HG03520 (cell line): Measurements from ENCODE around the gene FKBP6.
"Not testable (repeated sequence)": the region's sequence is repeated elsewhere in the genome, so short reads cannot be mapped to it uniquely, and the experiment has no call there.

Experiments used
- ATAC-seq: cut with Tn5 transposase; IDR thresholded peaks from one replicate; pipeline ENCODE4 v1.9.1; 2021; ENCODE audit warnings: mild to moderate bottlenecking, moderate library complexity; ENCODE audit not compliant: unreplicated experiment

Gene FKBP6

DNA sequence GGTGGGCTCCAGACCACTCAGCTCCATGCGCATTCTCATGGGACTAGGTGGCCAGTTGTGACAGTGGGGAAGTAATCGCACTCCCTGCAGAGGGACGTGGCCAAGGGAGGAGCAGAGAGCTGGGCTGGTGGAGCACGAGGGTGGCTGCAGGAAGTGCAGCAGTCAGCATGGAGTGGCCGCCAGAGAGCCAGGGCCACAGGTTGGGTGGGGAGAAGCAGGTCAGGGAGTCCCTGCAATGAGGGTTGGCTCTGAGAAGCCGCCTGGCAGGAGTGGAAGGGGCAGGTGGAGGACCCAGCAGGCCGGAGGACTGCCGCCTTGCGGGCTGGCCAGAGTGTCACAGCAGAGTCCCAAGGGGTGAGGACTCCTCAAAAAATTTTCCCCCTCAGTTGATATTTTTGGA, 26.2 kb downstream of the FKBP6 start:
- ATAC-seq = no peak

DNA sequence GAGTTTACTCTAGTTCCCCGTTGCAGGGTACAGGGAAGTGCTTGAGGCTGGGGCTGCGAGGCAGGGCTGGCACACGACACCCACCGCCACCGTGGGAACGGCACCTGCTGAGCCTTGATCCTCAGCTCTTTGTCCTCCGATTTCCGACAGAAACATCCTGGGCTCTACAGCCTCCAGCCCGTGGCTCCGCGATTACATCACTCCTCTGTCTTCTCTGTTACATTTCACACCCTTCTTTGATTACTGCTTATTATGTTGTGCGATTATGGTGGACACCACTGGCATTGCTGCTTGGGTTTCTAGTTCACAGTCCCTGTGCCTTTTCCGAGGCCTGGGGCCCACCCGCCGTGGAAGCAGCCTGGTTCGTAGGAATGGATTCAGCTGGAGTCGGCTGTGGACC, 26.9 kb downstream of the FKBP6 start:
- ATAC-seq = no peak

DNA sequence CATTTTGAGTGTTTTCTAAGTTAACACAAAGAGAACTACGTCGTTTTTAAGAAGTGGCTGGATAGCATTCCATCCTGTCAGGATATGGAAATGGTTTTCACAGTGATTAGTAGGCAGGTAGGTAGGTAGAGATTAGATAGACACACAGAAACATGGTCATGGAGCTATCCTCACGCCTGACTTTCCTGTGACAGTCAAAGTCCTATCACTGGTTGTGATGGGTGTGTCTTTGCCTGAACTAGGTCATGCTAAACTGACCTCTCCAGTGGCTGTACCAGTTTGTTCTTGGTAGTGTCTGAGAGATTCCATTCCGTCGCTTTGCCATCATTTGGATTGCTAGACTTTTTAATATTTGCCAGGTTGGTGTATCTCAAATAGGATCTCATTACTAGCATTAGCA, 28.2 kb downstream of the FKBP6 start:
- ATAC-seq = no peak

DNA sequence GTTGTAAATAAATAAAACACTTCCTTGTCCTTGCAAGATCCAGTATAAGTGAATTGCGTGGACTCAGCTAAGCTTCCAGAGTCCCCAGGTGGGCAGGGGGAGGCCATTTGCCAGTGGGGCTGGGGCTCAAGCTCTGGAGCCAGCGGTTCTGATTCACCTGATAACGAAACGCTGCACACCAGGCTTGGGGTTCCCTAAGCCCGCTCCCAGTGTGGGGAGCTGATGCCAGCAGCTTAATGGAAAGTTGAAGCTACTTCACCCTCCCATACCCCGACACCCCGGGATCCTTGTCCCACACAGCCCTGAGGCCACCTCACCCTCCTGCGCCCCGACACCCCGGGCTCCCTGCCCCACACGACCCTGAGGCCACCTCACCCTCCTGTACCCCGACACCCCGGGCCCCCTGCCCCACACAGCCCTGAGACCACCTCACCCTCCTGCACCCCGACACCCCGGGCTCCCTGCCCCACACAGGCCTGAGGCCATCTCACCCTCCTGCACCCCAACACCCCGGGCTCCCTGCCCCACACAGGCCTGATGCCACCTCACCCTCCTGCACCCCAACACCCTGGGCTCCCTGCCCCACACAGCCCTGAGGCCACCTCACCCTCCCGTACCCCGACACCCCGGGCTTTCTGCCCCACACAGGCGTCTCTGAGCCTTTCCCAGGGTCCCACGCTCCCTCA, 30.8 kb downstream of the FKBP6 start:
- ATAC-seq = no peak

DNA sequence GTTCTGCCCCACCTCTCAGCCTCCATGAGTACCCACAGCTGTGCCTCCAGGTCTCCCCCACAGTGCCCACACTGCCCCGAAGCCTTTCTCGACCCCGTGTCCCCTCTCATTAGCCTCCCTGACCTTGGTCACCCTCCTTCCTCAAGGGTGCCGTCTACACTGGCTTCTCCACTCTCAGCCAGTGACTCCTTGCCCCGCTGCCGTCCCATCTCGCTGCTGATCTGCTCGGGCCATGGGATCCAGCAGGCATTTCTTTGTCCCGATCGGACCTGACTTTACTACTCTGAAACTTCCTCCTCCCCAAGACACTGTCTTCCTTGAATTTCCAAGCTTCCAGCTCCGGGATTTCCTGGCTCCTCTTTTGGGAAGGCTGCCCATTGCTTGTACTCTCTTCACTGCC, 31.3 kb downstream of the FKBP6 start:
- ATAC-seq = no peak

DNA sequence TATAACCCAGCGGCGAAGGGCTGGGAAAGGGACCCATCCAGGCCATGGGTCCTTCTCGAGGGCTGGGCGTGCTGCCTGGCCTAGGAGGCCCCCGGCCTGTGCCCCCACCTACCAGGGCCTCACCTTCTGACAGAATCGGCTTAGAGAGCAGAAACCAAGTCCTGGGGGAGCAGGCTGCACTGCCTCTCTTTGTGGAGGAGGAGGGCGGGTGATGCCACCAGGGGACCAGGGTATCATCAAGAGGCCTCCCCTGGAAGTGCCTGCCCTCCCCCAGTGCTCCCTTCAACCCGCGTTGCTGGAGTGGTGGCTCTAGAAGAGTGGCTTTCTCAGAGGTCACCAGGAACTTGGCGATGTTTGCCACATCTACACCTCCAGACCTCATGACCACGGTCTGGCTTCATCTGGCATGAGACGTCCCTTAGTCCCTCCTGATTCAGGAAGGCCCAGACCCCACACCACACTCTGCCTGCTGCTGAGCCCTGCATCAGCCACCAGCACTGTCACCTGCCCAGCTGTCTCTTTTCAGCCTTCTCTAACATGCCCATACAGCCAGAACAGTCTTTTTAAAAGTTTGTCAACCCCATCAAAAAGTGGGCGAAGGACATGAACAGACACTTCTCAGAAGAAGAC, 31.9 kb downstream of the FKBP6 start:
- ATAC-seq = no peak

DNA sequence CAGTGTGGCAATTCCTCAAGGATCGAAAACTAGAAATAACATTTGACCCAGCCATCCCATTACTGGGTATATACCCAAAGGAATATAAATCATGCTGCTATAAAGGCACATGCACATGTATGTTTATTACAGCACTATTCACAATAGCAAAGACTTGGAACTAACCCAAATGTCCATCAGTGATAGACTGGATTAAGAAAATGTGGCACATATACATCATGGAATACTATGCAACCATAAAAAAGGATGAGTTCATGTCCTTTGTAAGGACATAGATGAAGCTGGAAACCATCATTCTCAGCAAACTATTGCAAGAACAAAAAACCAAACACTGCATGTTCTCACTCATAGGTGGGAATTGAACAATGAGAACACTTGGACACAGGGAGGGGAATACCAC, 32.6 kb downstream of the FKBP6 start:
- not testable (repeated sequence) for ATAC-seq

DNA sequence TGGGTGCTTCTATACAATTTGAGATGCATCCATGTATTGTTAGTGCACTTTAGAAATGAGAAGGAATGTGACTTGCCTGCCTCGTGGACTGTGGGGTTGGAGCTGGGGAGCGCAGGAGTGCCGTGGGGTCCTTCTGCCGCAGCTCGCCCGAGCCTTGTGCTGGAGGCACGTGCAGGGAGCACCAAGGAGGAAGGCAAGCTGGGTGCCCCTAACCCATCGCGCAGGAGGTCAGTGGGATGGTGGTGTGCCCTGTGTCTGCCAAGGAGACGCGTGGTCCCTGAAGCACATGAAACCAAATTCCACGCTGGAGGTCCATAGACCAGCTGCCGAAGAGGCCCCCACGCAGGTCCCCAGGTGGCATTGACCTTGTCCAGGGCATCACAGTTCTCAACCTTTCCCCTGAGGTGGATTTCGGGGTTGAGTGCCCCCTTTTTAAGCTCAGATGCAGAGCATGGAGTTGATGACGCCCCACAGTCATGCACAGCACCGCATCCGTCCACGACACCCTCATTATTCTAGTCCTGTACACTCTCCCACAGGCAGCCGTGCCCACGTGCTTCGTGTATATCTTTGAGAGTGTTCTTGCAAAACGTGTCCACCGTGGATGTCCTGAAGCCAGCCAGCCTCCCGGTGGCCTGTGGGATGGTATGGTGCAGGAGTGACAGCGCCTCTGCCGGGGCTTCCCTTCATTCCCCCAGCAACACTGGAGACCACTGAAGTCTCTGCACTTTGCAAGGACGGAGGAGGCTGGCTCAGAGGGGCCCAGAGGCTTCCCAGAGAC, 35.5 kb downstream of the FKBP6 start:
- no peak for ATAC-seq

DNA sequence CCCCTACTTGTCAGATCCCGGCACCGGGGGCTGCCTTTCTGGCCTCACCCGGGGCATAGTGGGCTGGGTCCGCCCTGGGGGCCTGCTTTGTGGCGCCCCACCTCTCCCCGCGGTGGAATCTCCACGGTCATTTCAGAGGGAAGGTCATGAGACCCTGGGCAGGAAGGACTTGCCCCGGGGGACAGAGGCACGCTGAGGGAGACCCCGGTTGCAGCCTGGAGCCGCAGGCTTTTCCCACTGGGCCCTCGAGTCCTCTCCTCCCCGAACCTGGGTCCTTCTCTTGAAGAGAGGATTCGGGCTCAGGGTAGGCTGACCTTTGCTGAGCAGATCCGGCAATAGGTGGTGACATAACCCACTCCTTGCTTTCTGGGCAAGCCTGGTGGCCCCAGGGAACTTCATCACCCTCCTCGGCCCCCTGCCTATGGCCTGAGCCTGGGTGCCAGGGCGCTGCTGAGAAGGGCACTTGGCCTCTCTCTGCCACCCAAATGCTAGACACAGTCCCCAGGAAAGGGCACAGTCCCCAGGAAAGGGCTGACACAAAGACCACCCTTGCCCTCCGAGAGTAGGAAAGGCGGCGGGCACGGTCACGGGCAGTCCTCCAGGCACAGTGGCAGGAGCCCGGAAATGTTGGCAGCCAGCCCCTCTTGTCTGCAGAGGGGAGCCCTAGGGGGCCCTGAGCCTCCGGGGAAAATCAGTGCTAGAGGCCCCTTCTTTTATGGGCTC, 36.2 kb downstream of the FKBP6 start:
- no peak for ATAC-seq

DNA sequence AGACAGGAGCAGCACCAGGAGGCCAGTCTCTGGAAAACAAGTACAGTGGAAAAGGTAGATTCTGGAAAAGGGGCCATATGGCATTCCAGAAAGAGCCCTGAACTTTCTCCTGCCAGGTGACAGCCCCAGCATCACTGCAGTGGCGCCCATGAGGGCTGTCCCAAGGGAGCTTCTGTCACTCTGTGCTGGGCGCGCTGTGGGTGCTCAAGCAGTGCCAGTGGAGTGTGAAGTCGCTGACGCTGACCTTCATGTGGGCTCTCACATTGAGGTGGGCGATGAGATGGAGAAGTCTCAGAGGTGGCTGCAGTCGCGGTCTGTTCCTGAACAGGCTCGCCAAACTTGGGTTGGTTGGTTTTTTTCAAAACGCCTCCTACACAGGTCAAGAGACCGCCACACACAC, 38.2 kb downstream of the FKBP6 start:
- no peak for ATAC-seq

DNA sequence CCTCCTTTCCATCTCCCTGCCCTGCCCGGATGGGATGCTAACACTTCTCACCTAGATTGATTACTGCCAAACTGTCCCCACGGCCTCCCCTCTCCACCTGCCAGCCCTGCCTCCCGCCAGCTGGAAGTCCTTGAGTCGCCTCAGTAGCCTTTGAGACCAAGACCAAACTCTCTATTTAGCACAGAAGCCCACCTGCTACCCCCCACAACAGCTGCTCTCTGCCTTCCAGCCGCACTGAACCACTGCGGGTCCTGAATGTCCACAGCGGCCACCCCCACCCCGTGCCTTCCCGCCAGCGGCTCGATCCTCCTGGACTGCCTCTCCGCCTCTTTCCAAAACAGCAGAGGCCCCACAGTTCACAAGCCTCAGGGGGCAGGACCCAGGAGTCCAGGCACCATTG, 39.0 kb downstream of the FKBP6 start:
- no peak for ATAC-seq

DNA sequence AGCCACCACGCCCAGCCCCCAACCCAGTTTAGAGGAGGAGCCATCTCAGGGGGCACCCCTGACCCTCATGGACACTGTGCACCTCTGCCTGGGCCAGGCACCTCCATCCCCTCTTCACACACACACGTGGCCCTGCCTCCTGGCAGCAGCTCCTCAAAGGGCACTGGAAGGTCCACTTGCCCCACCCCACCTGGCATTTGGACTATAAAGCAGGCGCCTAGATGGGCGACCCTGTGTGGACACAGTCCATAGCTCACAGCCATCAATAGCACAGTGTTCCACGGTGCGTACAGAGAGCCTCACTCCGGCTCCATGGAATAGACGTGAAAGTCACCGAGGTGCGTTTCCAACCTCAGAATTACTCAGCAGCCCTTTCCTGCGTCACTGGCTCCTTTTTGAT, 41.0 kb downstream of the FKBP6 start:
- ATAC-seq = no peak

DNA sequence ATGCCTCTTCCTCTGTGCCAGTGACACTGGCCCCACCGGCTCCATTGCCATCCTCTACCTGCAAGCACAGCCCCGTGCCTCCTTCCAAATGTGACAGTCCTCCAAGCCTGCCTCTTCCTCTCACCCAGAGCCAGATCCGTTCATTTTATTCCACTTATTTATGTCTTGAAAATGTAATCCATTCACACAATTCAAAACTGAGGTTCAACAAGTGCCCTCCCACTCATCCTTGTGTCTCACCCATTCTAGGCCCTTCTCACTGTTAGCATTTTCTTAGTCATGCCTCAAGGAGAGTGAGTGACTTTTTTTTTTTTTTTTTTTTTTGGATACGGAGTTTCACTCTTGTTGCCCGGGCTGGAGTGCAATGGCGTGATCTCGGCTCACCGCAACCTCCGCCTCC, 41.7 kb downstream of the FKBP6 start:
- ATAC-seq = no peak

DNA sequence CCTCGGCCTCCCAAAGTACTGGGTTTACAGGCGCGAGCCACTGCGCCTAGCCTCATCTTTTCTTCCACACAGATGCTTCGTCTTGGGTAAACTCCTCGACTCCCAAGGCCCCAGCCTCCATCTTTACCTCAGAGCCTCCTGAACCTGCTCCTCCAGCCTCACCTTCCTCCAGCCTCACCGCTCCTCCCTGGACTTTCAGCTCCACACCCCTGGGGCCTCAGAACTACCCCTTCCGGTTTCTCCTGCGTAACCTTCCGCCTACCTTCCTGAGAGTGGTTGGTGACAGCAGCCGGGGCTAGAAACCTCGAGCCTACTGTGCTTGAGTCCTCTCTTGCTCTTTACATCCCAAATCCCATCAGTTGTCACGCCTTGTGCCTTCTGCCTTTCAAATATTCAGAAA, 45.8 kb downstream of the FKBP6 start:
- ATAC-seq = no peak

DNA sequence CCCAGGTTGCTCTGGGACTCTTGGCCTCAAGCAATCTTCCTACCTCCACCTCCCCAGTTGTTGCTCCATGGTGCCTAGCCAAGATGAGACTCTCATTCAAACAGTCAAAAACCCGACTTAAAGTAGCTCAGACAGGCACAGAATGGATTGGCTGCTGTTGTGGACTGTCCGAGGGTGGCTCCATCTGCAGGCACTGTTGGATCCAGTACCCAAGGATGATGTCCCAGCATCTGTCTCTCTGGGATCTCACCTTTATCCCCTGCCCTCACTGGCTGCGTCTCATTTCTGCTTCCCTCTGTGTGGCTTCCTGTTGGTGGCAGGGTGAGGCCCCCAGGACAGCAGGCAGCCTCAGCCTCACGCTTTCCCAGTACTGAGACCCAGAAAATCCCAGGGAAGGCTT, 48.3 kb downstream of the FKBP6 start:
- ATAC-seq = not testable (repeated sequence)

DNA sequence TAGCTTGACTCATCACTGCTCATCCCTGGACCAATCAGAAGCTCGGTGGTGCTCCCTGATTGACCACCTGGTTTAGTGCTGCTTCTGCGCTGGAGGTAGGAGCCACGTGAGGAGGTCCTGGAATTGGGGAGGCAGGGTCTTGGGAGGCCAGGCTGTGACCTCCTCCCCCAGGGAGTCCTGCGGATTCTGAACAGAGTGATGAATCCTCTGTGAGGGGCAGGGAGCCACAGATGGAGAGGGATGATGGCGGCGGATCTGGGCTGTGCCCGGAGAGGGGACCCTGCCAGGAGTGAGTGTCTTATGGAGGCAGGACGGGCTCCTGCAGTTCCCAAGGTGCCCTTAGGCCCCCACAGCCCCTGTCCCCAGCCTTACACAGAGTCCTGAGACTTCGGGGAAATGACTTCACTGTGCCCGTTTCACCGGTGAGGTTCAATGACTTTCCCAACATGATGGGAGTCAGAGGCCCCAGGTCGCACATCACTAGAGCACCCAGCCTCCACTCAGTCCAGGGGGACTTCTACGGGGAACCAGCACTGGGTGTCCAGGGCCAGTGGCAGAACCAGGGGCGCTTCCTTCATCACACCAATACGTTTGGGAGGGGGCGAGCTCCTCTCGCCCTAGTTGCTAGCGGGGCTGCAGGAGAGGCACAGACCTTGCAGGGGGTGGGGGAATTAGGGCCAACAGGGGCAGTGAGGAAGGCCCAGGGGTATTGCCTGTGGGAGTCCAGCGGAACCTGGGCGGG, 48.9 kb downstream of the FKBP6 start:
- no peak for ATAC-seq

DNA sequence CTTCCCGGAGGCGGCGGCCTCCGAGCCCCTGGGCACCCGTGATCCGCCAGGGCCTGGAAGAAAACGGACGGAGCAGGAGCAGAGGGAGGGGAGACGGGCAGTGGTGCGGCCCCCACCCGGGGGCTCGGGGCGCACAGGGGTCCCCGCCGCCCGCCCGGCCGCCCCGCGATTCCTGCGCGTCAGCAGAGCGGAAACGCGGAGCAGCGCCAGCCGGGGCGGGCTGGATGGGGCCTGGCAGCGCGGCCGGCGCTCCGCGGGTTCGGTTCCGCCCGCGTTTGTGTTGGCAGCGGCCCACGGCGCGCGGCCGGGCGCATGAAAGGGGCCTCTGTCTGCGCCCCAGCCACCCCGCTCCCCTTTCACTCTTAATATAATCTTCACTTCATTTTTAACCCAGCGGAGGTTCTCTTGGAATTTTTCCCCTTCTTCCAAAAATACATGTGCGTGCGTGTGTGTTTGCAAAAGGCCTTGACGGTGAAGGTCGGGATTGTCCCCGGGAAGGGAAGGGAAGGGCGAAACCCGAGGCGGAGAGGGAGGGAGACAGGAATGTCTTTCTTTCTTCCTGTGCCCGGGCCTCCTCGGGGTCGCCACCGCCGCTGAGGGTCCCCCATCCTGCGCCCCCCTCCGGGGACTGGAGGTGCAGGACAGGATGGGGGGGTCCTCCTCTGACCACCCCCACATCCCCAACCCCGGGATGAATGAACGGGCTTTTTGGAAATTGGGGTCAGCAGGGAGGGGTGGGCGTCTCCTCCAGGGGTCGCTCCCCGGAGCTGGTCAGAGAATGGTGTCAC, 49.6 kb downstream of the FKBP6 start:
- not testable (repeated sequence) for ATAC-seq

DNA sequence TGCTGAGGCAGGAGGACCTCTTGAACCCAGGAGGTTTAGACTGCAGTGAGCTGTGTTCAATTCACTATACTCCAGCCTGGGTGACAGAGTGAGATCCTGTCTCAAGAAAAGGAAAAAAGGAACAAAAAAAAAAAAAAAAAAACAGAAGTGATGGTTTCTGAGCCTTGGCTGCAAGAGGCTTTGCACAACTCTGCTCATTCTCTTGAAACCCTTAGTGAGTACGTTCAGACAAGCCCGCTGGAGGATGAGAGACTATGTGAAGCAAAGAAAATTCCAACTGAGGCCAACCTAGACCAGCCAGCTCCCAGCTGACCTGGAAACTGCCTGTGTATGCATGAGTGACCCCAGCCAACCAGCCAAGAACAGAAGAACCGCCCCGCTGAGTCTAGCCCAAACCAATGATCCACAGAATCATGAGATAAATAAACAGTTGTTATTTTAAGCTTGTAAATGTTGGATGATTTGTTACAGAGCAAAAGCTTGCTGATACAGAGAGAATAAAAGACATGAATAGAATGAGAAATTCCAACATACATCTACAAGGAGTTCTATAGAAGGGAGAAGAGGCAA, 55.1 kb downstream of the FKBP6 start:
- no peak for ATAC-seq

DNA sequence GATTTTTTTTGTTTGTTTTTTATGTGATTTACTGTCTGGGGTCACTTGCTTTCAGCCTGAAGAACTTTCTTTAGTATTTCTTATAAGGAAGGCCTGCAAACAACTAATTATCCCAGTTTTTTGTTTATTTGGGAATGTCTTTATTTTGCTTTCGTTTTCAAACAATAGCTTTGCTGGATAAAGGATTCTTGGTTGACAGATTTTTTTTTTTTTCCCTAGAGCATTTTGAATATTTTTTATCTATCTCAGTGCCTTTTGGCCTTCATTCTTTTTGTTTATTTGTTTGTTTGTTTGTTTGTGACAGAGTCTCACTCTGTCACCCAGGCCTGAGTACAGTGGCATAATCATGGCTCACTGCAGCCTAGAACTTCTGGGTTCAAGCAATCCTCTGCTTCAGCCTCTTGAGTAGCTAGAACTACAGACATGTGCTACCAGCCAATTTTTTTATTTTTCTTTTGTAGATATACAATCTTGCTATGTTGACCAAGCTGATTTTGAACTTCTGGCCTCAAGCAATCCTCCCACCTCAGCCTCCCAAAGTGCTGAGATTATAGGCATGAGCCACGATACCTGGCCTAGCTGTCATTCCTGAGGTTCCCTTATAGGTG, 59.4 kb downstream of the FKBP6 start:
- ATAC-seq = no peak
